PC-9 (cell line): ENCODE measurements around the gene CFAP61.

ENCODE experiments used
- CTCF ChIP-seq: fragments of 200-600 bp; sonication (generic); conservative IDR thresholded peaks from 2 replicates; pipeline ENCODE4 v1.6.1; 2017; ENCODE audit warnings: mixed run types, antibody characterized with exemption, mild to moderate bottlenecking, moderate library complexity
- EZH2 ChIP-seq: fragments of 200-600 bp; sonication (generic); IDR thresholded peaks from 2 replicates; pipeline ENCODE4 v1.8.0; 2017; ENCODE audit warnings: antibody characterized with exemption, low read depth

GRCh38 chr20:20362774-20363433, 310.6 kb downstream of the CFAP61 start:
- TF ChIP-seq CTCF, result no peak
- TF ChIP-seq EZH2, result no peak
